Medulla oblongata (tissue), 1 donor: ENCODE results near the gene KLHL7.
"Not testable (repeated sequence)": the region's sequence is repeated elsewhere in the genome, so short reads cannot be mapped to it uniquely, and the experiment has no call there.

Experiments used
- DNase-seq: peaks from one replicate; pipeline ENCODE4 v3.0.0-alpha.2; 2015; ENCODE audit errors: extremely low spot score

The KLHL7 gene

GRCh38 chr7:23181684-23182553, 76.3 kb downstream of the KLHL7 start, which contains the start of gene NUP42:
TSS of gene NUP42 (plus strand) at chr7:23182048. CDS start at chr7:23182086, 38 bp downstream.
- DNase-seq: peak; percentile 98

- DNase-seq: no peak
Measured at GRCh38 chr7:23183279-23184012, 77.9 kb downstream of the KLHL7 start.

- no peak for DNase-seq
Measured at GRCh38 chr7:23184291-23184690, 78.7 kb downstream of the KLHL7 start.

- DNase-seq: peak; percentile 90
Measured at GRCh38 chr7:23184709-23185359, 79.2 kb downstream of the KLHL7 start.

GRCh38 chr7:23185980-23186379, 80.4 kb downstream of the KLHL7 start:
- DNase-seq: no peak

- DNase-seq: no peak
Measured at GRCh38 chr7:23191022-23191421, 85.4 kb downstream of the KLHL7 start.

- not testable (repeated sequence) for DNase-seq
Measured at GRCh38 chr7:23193650-23194227, 88.2 kb downstream of the KLHL7 start.

GRCh38 chr7:23196306-23196705, 90.7 kb downstream of the KLHL7 start:
- no peak for DNase-seq

GRCh38 chr7:23197745-23198144, 92.2 kb downstream of the KLHL7 start:
- DNase-seq: not testable (repeated sequence)

- DNase-seq: no peak
Measured at GRCh38 chr7:23200331-23200730, 94.7 kb downstream of the KLHL7 start.

GRCh38 chr7:23204241-23204640, 98.7 kb downstream of the KLHL7 start:
- DNase-seq: no peak

- no peak for DNase-seq
Measured at GRCh38 chr7:23205577-23205908, 100.0 kb downstream of the KLHL7 start.

GRCh38 chr7:23205909-23206767, 100.6 kb downstream of the KLHL7 start:
- no peak for DNase-seq

GRCh38 chr7:23207021-23207420, 101.4 kb downstream of the KLHL7 start:
- no peak for DNase-seq

GRCh38 chr7:23207884-23208283, 102.3 kb downstream of the KLHL7 start:
- no peak for DNase-seq

GRCh38 chr7:23208316-23208715, 102.7 kb downstream of the KLHL7 start:
- peak; percentile 38 for DNase-seq

GRCh38 chr7:23210506-23210905, 104.9 kb downstream of the KLHL7 start:
- no peak for DNase-seq

GRCh38 chr7:23211589-23211988, 106.0 kb downstream of the KLHL7 start:
- no peak for DNase-seq

- DNase-seq: no peak
Measured at GRCh38 chr7:23212395-23212794, 106.8 kb downstream of the KLHL7 start.

GRCh38 chr7:23212841-23213240, 107.3 kb downstream of the KLHL7 start:
- DNase-seq: peak; percentile 46

- no peak for DNase-seq
Measured at GRCh38 chr7:23213755-23214154, 108.2 kb downstream of the KLHL7 start.
